ENCODE data around the gene CEACAM18. TPM values are rescaled to one million over a fixed set of nuclear protein-coding genes. Genes with fewer than 3 reads are reported as not detected.

CEACAM18 gene
- polyA plus RNA-seq, 1 of the 3 experiments (the other 2 are of a cell fraction): not detected

- H3K4me2 ChIP-seq: no peak overlapping the region
- no peaks in the 10 kb centered on the region for H3K36me3 ChIP-seq (replicated peaks in 1 of 2; ENCODE audit: control insufficient read depth in 1 of 2, insufficient read depth in 2 of 2, low read length in 1 of 2)
- H3K9me3 ChIP-seq: no peaks in the 10 kb centered on the region
- H3K27me3 ChIP-seq (ENCODE audit: insufficient read depth): peaks cover 30% of the 10 kb centered on the region; the same call in 1 of the 2 replicates
- TF ChIP-seq MXI1 (IDR thresholded peaks at IDR 0.05; ENCODE audit: low read depth, low read length) (no peak), PBX3 (IDR thresholded peaks at IDR 0.05) (no peak)
- POLR2A ChIA-PET: no interaction called here
- 3% methylated on average over 3 of the region's 3 CpGs for WGBS (ENCODE audit: low lambda C conversion rate)
- no peak overlapping the region for H3K9ac ChIP-seq
- no peak overlapping the region for H2AFZ ChIP-seq (ENCODE audit: low read depth)
- no peaks in the 10 kb centered on the region for H3K9me2 ChIP-seq
- no peaks in the 10 kb centered on the region for H3F3A ChIP-seq (replicated peaks; ENCODE audit: insufficient read depth)
- CTCF ChIA-PET: no interaction called here
- H3K4me1 ChIP-seq (ENCODE audit: control insufficient read depth in 1 of 2, insufficient read depth in 2 of 2, low read depth in 1 of 2, low read length in 1 of 2): no peaks in the 10 kb centered on the region
- H3K4me3 ChIP-seq (ENCODE audit: low read depth in 2 of 2, low read length in 1 of 2): no peak overlapping the region
- H3K27ac ChIP-seq (ENCODE audit: low read depth in 2 of 2, low read length in 1 of 2): no peak overlapping the region
- H4K20me1 ChIP-seq (ENCODE audit: insufficient read depth): no peaks in the 10 kb centered on the region
- no peaks in the 10 kb centered on the region for H3K79me2 ChIP-seq (ENCODE audit: insufficient read depth)
- DNase-seq: no peak
Observed at GRCh38 chr19:51431124-51431523, 47.2 kb upstream of the CEACAM18 start.

DNA sequence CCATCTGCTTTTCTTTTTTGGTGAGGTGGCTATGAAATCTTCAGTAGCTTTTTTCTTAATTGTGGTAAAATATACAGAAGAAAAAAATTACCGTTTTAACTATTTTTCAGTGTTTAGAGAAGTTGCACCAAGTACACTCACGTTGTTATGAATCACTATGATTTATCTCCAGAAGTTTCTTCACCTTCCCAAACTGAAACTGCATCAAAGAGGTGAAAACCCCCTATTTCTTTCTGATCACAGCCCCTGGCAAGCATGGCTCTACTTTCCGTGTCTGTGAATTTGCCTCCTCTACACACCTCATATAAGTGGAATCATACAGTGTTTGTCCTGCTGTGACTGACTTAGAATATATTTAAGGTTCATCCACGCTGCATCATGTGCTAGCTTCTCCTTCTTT, 45.3 kb upstream of the CEACAM18 start:
- no peak overlapping the region for H3K9ac ChIP-seq
- ChIA-PET POLR2A (no interaction called here), CTCF (interaction anchor here (8.1 kb wide), 1 partner anchor 12 kb away, joined by 37 read pairs; no protein-coding TSS in a partner anchor)
- H3K4me1 ChIP-seq (ENCODE audit: control insufficient read depth in 1 of 2, insufficient read depth in 2 of 2, low read depth in 1 of 2, low read length in 1 of 2): no peaks in the 10 kb centered on the region
- H3K9me2 ChIP-seq: no peaks in the 10 kb centered on the region
- no peaks in the 10 kb centered on the region for H3K79me2 ChIP-seq (ENCODE audit: insufficient read depth)
- H3K36me3 ChIP-seq (replicated peaks in 1 of 2; ENCODE audit: control insufficient read depth in 1 of 2, insufficient read depth in 2 of 2, low read length in 1 of 2): no peaks in the 10 kb centered on the region
- no peak overlapping the region for H3K4me3 ChIP-seq (ENCODE audit: low read depth in 2 of 2, low read length in 1 of 2)
- H3K9me3 ChIP-seq: no peaks in the 10 kb centered on the region
- H2AFZ ChIP-seq (ENCODE audit: low read depth): no peak overlapping the region
- H4K20me1 ChIP-seq (ENCODE audit: insufficient read depth): no peaks in the 10 kb centered on the region
- TF ChIP-seq YY1 (IDR thresholded peaks at IDR 0.05; ENCODE audit: low read depth) (no peak), NRF1 (IDR thresholded peaks at IDR 0.05; ENCODE audit: low read depth, low read length) (no peak), GATA2 (CRISPR knock-in tag; IDR thresholded peaks at IDR 0.05) (no peak), PBX3 (IDR thresholded peaks at IDR 0.05) (no peak), MXI1 (IDR thresholded peaks at IDR 0.05; ENCODE audit: low read depth, low read length) (no peak), ELF1 (IDR thresholded peaks at IDR 0.05) (no peak), POLR2AphosphoS5 (IDR thresholded peaks at IDR 0.05; ENCODE audit: low read depth, low read length) (no peak), SIN3A (IDR thresholded peaks at IDR 0.05; ENCODE audit: borderline replicate concordance, low read depth, low read length) (no peak), RXRA (IDR thresholded peaks at IDR 0.05; ENCODE audit: borderline replicate concordance, low read depth) (no peak), EZH2phosphoT487 (IDR thresholded peaks at IDR 0.05; ENCODE audit: borderline replicate concordance, low read depth) (no peak), TCF12 (IDR thresholded peaks at IDR 0.05) (no peak), IRF3 (IDR thresholded peaks at IDR 0.05; ENCODE audit: low read depth, low read length) (no peak), JUND (IDR thresholded peaks at IDR 0.05) (no peak)
- TF ChIP-seq, protein P1, sequence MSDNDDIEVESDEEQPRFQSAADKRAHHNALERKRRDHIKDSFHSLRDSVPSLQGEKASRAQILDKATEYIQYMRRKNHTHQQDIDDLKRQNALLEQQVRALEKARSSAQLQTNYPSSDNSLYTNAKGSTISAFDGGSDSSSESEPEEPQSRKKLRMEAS (IDR thresholded peaks at IDR 0.05; ENCODE audit: low read depth): no peak
- peaks cover 44% of the 10 kb centered on the region; the same call in 1 of the 2 replicates for H3K27me3 ChIP-seq (ENCODE audit: insufficient read depth)
- DNase-seq: no peak
- no peak overlapping the region for H3K27ac ChIP-seq (ENCODE audit: low read depth in 2 of 2, low read length in 1 of 2)
- 2% methylated on average over 4 of the region's 4 CpGs for WGBS (ENCODE audit: low lambda C conversion rate)
- H3K4me2 ChIP-seq: no peak overlapping the region
- H3F3A ChIP-seq (replicated peaks; ENCODE audit: insufficient read depth): no peaks in the 10 kb centered on the region

Measured in SK-N-SH (cell line).